Sigmoid colon (tissue), 3 donors: ENCODE results near the gene MLC1.

Experiments
- CTCF ChIP-seq, 4 experiments: fragments of 450-650 bp in 3 of 4; fragments of 200-600 bp in 1 of 4; IDR thresholded peaks; one replicate each; pipeline ENCODE4 v1.5.1; 2016 to 2019; ENCODE audit warnings: antibody characterized with exemption in 4 of 4, mild to moderate bottlenecking in 3 of 4, moderate library complexity in 2 of 4
- POLR2A ChIP-seq, 2 donors: fragments of 450-650 bp; IDR thresholded peaks; one replicate each; pipeline ENCODE4 v1.6.1; 2016; ENCODE audit warnings: antibody characterized with exemption in 2 of 2, mild to moderate bottlenecking in 2 of 2, moderate library complexity in 2 of 2

GRCh38 chr22:50016308-50016987 lies 68.8 kb downstream of the MLC1 start:
- TF ChIP-seq CTCF (IDR thresholded peaks at IDR 0.05): no peak
- TF ChIP-seq POLR2A (IDR thresholded peaks at IDR 0.05): no peak
